Uterus (tissue), 4 donors: ENCODE measurements around the gene TUT7. TPM values are rescaled to one million over a fixed set of nuclear protein-coding genes. Genes with fewer than 3 reads are reported as not detected.

Source experiments
- DNase-seq, 2 donors: peaks; one replicate each; pipeline ENCODE4 v3.0.0-alpha.2; 2019 to 2020
- H3K27ac ChIP-seq, 2 donors: fragments of 200-600 bp; sonication (generic); 1 replicate in 1 of 2; 2 replicates in 1 of 2; pipeline ENCODE4 v1.5.1; 2016 to 2018
- H3K27me3 ChIP-seq, 2 donors: fragments of 200-600 bp; sonication (generic); one replicate each; pipeline ENCODE4 v1.5.1; 2018 to 2019; ENCODE audit warnings: control low read depth in 1 of 2
- H3K36me3 ChIP-seq, 2 donors: fragments of 200-600 bp; sonication (generic); one replicate each; pipeline ENCODE4 v1.5.1; 2019; ENCODE audit warnings: control low read depth in 1 of 2
- H3K4me1 ChIP-seq, 2 donors: fragments of 200-600 bp; sonication (generic); one replicate each; pipeline ENCODE4 v1.5.1; 2018 to 2019; ENCODE audit warnings: control low read depth in 1 of 2
- H3K4me3 ChIP-seq, 2 donors: fragments of 200-600 bp; sonication (generic); 1 replicate in 1 of 2; 2 replicates in 1 of 2; pipeline ENCODE4 v1.5.1; 2018 to 2019; ENCODE audit warnings: mild to moderate bottlenecking in 1 of 2
- H3K9me3 ChIP-seq, 2 donors: fragments of 200-600 bp; sonication (generic); one replicate each; pipeline ENCODE4 v1.5.1; 2019; ENCODE audit warnings: control low read depth in 1 of 2
- POLR2A ChIP-seq, 2 donors: fragments of 450-650 bp; IDR thresholded peaks; one replicate each; pipeline ENCODE4 v1.6.1; 2016; ENCODE audit warnings: antibody characterized with exemption in 2 of 2, mild to moderate bottlenecking in 1 of 2, moderate library complexity in 1 of 2
- intact Hi-C: fragments of 100-400 bp; cut with DNase I; formaldehyde crosslinking; loops from one replicate; pipeline ENCODE4 v1.15.1; 2023; ENCODE audit warnings: low total_unique reads
- total RNA-seq, 4 donors: library from RNA; depleted of rRNA in 3 of 4; stranded (reverse); fragments of >200 nt in 3 of 4; gene quantifications; one replicate each; pipeline versions ENCODE4 v1.1.0 to v1.2.4, GENCODE V29; 2014 to 2023
- TF ChIP-seq, protein P1 (sequence below), 4 experiments: fragments of 200-600 bp in 2 of 4; fragments of 450-650 bp in 2 of 4; sonication (generic) in 2 of 4; IDR thresholded peaks; one replicate each; pipeline ENCODE4 v1.5.1; 2016 to 2019; ENCODE audit warnings: antibody characterized with exemption in 4 of 4, mild to moderate bottlenecking in 2 of 4, moderate library complexity in 1 of 4
- donor health status: DM: yes; HTN: yes; CAD: no.

TUT7 gene
- total RNA-seq, 4 donors from 2014 or later: 13.8 to 41.5 (median 20.3) TPM

DNA sequence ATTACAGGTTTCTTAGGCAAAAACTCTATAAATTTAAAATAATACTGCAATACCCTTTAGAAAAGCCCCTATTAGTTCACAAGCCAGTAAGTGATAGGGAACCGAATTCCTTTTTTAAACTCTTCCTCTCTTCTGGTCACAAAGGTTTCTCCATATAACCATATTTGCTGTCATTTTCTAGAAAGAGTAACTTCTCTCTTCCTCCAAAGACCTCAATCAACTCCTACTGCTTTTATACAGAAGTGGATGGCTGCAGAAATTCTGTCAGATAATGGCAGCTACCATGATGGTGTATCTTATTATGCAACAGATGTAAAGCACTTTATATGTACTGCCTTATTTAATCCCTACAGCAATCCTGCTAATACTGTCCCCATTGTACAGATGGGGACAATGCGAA is 6.2 kb downstream of the TUT7 start:
- H3K4me1 ChIP-seq: peaks cover 4% of the 10 kb centered on the region in 2 donors
- intact Hi-C loops: no loop called here
- TF ChIP-seq, protein P1, sequence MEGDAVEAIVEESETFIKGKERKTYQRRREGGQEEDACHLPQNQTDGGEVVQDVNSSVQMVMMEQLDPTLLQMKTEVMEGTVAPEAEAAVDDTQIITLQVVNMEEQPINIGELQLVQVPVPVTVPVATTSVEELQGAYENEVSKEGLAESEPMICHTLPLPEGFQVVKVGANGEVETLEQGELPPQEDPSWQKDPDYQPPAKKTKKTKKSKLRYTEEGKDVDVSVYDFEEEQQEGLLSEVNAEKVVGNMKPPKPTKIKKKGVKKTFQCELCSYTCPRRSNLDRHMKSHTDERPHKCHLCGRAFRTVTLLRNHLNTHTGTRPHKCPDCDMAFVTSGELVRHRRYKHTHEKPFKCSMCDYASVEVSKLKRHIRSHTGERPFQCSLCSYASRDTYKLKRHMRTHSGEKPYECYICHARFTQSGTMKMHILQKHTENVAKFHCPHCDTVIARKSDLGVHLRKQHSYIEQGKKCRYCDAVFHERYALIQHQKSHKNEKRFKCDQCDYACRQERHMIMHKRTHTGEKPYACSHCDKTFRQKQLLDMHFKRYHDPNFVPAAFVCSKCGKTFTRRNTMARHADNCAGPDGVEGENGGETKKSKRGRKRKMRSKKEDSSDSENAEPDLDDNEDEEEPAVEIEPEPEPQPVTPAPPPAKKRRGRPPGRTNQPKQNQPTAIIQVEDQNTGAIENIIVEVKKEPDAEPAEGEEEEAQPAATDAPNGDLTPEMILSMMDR (IDR thresholded peaks at IDR 0.05): no peak
- no peak for TF ChIP-seq POLR2A (IDR thresholded peaks at IDR 0.05)
- no peak overlapping the region for H3K27ac ChIP-seq
- no peak for DNase-seq
- no peak overlapping the region for H3K4me3 ChIP-seq
- H3K9me3 ChIP-seq: no peaks in the 10 kb centered on the region
- no peaks in the 10 kb centered on the region for H3K36me3 ChIP-seq
- H3K27me3 ChIP-seq: no peaks in the 10 kb centered on the region

- Histone ChIP-seq H3K9me3 (no peaks in the 10 kb centered on the region), H3K4me3 (no peak overlapping the region), H3K27me3 (no peaks in the 10 kb centered on the region), H3K4me1 (no peaks in the 10 kb centered on the region), H3K27ac (no peak overlapping the region), H3K36me3 (no peaks in the 10 kb centered on the region)
- intact Hi-C loops: no loop called here
- DNase-seq: no peak
- TF ChIP-seq POLR2A (IDR thresholded peaks at IDR 0.05): no peak
- TF ChIP-seq, protein P1 (IDR thresholded peaks at IDR 0.05): no peak
Observed at GRCh38 chr9:86344818-86345217, 9.4 kb downstream of the TUT7 start.

- DNase-seq: no peak
- Histone ChIP-seq H3K4me1 (no peaks in the 10 kb centered on the region), H3K9me3 (no peaks in the 10 kb centered on the region), H3K4me3 (no peak overlapping the region), H3K27me3 (no peaks in the 10 kb centered on the region), H3K36me3 (no peaks in the 10 kb centered on the region), H3K27ac (no peak overlapping the region)
- no peak for TF ChIP-seq POLR2A (IDR thresholded peaks at IDR 0.05)
- TF ChIP-seq, protein P1 (IDR thresholded peaks at IDR 0.05): no peak
- intact Hi-C loops: no loop called here
Observed at GRCh38 chr9:86342269-86342668, 11.9 kb downstream of the TUT7 start.

GRCh38 chr9:86341007-86341491 is 13.2 kb downstream of the TUT7 start:
- intact Hi-C loops: no loop called here
- Histone ChIP-seq H3K36me3 (no peaks in the 10 kb centered on the region), H3K27me3 (no peaks in the 10 kb centered on the region), H3K9me3 (no peaks in the 10 kb centered on the region), H3K27ac (no peak overlapping the region), H3K4me3 (no peak overlapping the region), H3K4me1 (no peaks in the 10 kb centered on the region)
- DNase-seq: no peak
- TF ChIP-seq, protein P1 (IDR thresholded peaks at IDR 0.05): no peak
- no peak for TF ChIP-seq POLR2A (IDR thresholded peaks at IDR 0.05)

DNA sequence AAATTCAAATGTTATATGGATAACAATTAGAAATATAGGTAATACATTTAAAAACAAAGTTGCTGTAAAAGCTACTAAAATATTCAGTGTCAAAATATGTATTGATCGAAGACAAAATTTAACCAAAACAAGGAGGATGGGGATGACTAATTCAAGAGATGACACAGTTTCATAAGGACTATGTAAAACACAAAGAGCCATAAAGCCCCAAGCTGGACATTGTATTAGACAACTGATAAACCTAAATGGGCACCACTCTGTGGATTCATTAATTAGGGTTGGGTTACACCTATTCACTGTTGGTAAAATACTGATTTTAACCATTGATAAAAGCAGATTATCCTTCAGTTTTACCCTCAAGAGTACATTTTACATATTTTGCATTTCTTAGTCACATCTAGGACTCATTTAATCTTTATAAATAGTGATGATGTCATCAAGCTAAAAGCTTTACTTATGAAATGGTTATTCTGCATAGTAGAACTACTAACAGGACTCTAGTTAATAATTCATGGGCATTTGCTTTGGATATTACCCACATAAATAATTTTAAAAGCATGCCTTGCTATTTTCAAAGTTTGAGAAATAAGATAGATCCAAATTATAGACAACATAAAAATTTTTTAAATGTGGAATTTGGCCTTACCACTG is 13.7 kb downstream of the TUT7 start:
- H3K27ac ChIP-seq: no peak overlapping the region
- H3K36me3 ChIP-seq: no peaks in the 10 kb centered on the region
- no peak for DNase-seq
- H3K4me3 ChIP-seq: no peak overlapping the region
- TF ChIP-seq, protein P1 (IDR thresholded peaks at IDR 0.05): no peak
- TF ChIP-seq POLR2A (IDR thresholded peaks at IDR 0.05): no peak
- no peaks in the 10 kb centered on the region for H3K4me1 ChIP-seq
- H3K9me3 ChIP-seq: no peaks in the 10 kb centered on the region
- H3K27me3 ChIP-seq: no peaks in the 10 kb centered on the region
- intact Hi-C loops: no loop called here
